Activated naive CD8-positive, alpha-beta T cell treated with anti-CD3 and anti-CD28 coated beads for 36 hours (primary cell): ENCODE data around the gene PPA2. TPM values are rescaled to one million over a fixed set of nuclear protein-coding genes. Genes with fewer than 3 reads are reported as not detected.
A peak's percentile ranks its signal among the peaks of the same experiment; 100 is the strongest.
"Not testable (repeated sequence)": the region's sequence is repeated elsewhere in the genome, so short reads cannot be mapped to it uniquely, and the experiment has no call there.

ENCODE experiments used
- DNase-seq: peaks from one replicate; pipeline ENCODE4 v3.0.0; 2021
- H3K27ac Mint-ChIP-seq: one replicate; pipeline ENCODE4 v1.8.0; 2022; ENCODE audit warnings: mild to moderate bottlenecking, moderate library complexity, mixed read lengths
- H3K27me3 Mint-ChIP-seq: one replicate; pipeline ENCODE4 v1.8.0; 2022; ENCODE audit warnings: mild to moderate bottlenecking, mixed read lengths
- H3K36me3 Mint-ChIP-seq: one replicate; pipeline ENCODE4 v1.8.0; 2021; ENCODE audit warnings: mild to moderate bottlenecking, mixed read lengths
- H3K4me1 Mint-ChIP-seq: one replicate; pipeline ENCODE4 v1.8.0; 2021; ENCODE audit warnings: mixed read lengths
- H3K4me3 Mint-ChIP-seq: one replicate; pipeline ENCODE4 v1.8.0; 2022; ENCODE audit warnings: mild to moderate bottlenecking, moderate library complexity, mixed read lengths
- H3K9me3 Mint-ChIP-seq: one replicate; pipeline ENCODE4 v1.8.0; 2022; ENCODE audit warnings: mixed read lengths
- total RNA-seq, 2 experiments: library from RNA; stranded (reverse); gene quantifications; one replicate each; pipeline ENCODE4 v1.2.3, GENCODE V29; 2021

Gene PPA2
- total RNA-seq, 2 experiments from 2014 or later, result 101 to 104 TPM

DNA sequence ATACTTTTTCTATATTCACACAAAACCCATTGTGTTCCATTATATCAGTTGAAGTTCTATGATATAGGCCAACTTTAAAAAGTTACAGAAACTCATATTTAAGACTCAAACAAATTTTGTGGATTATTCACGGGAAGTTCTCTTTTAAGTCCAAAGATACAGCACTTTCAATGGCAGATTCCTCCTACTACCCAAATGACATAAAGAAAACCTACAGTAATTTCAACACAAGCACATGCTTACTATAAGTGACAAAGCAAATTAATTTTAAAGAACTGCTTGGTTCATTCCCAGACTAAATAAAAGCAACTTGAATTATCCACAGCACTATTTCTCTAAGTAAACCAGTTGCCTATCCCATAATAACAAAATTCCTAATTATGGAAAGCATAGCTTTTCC, 4.1 kb downstream of the PPA2 start:
- no peak for DNase-seq
- H3K4me3 Mint-ChIP-seq, result no peak overlapping the region
- H3K4me1 Mint-ChIP-seq, result peaks cover 50% of the 10 kb centered on the region
- peaks cover 46% of the 10 kb centered on the region for H3K36me3 Mint-ChIP-seq
- peaks cover 2% of the 10 kb centered on the region for H3K9me3 Mint-ChIP-seq
- H3K27ac Mint-ChIP-seq, result no peak overlapping the region
- H3K27me3 Mint-ChIP-seq, result no peaks in the 10 kb centered on the region

DNA sequence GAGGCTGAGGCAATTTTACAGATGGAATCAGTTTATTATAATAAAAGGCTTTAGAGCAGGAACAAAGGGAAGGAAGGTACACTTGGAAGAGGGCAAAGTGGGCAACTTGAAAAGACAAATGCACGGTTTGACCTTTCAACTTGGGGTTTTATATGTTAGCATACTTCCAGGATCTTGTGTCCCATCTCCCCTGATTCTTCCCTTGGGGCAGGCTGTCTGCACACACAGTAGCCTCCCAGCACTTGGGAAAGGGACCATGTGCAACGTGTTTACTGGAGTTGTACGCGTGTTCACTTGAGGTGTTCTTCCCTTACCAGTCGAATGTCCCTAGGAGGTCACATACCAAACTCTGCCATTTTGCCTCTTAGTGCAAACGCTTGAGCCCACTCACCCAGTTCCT, 7.3 kb downstream of the PPA2 start:
- Mint-ChIP-seq H3K27ac (no peak overlapping the region), H3K9me3 (peaks cover 5% of the 10 kb centered on the region), H3K4me1 (peaks cover 45% of the 10 kb centered on the region), H3K4me3 (no peak overlapping the region), H3K36me3 (peaks cover 70% of the 10 kb centered on the region), H3K27me3 (no peaks in the 10 kb centered on the region)
- DNase-seq, result no peak

DNA sequence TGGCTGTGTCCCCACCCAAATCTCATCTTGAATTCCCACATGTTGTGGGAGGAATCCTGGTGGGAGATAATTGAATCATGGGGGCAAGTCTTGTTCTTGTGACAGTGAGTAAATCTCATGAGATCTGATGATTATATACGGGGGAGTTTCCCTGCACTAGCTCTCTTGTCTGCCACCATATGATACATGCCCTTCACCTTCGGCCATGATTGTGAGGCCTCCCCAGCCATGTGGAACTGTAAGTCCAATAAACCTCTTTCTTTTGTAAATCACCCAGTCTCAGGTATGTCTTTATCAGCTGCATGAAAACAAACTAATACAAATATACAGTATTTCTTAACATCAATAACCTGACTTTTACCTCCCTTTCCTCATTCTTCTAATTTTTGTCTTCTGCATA, 9.3 kb downstream of the PPA2 start:
- H3K27ac Mint-ChIP-seq, H3K9me3 Mint-ChIP-seq, H3K4me3 Mint-ChIP-seq, H3K27me3 Mint-ChIP-seq, DNase-seq: not testable (repeated sequence)
- Mint-ChIP-seq H3K4me1 (peaks cover 32% of the 10 kb centered on the region), H3K36me3 (peaks cover 69% of the 10 kb centered on the region)

DNA sequence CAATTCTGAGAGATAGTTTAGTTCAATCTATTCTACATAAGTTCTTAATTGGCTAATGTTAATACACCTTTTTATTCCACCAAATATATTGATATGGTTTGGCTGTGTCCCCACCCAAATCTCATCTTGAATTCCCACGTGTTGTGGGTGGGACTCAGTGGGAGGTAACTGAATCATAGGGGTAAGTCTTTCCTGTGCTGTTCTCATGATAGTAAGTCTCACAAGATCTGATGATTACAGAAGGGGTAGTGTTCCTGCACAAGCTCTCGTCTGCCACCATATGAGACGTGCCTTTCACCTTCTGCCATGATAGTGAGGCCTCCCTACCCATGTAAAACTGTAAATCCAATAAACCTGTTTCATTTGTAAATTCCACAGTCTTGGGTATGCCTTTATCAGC, 11.3 kb downstream of the PPA2 start:
- DNase-seq, result no peak
- no peak overlapping the region for H3K4me3 Mint-ChIP-seq
- peaks cover 4% of the 10 kb centered on the region for H3K9me3 Mint-ChIP-seq
- H3K36me3 Mint-ChIP-seq, result peaks cover 73% of the 10 kb centered on the region
- H3K27me3 Mint-ChIP-seq, result no peaks in the 10 kb centered on the region
- H3K27ac Mint-ChIP-seq, result no peak overlapping the region
- peaks cover 22% of the 10 kb centered on the region for H3K4me1 Mint-ChIP-seq

DNA sequence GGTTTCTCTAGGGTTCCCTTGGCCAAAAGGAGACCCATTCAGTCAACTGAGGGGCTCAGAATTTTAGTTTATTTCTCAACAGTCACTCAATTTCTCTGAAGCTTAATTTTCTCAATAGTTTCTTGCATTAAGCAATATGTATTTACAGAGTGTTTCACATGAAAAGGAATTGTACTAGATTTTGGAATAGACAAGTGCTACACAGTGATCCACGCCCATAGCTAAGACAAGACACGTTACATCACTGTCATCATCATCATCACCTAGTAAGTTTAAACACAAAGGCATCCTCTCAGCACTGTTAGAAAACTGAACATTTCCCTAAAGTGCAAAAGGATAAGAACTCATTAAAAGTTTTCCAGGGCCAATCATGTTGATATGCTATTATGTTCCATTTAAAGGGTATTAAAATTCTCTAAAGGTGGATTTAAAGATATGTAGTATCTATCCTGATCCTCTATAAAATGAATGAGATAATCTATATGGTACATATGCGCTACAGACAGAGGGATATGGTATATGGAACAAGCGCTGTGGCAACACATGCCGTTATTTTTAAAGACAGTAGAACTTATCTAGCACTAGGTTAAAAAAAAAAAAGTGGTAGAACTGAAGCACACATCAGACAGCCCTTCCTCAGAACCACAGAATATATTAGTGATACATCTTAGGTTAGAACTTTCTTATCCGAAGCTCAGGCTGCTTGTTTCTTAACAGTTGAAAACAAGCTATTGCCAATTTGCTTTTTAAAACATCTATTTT, 12.1 kb downstream of the PPA2 start:
- Mint-ChIP-seq H3K27me3 (no peaks in the 10 kb centered on the region), H3K36me3 (peaks cover 65% of the 10 kb centered on the region), H3K4me3 (no peak overlapping the region), H3K9me3 (peaks cover 2% of the 10 kb centered on the region), H3K4me1 (peaks cover 16% of the 10 kb centered on the region), H3K27ac (no peak overlapping the region)
- DNase-seq, result no peak

DNA sequence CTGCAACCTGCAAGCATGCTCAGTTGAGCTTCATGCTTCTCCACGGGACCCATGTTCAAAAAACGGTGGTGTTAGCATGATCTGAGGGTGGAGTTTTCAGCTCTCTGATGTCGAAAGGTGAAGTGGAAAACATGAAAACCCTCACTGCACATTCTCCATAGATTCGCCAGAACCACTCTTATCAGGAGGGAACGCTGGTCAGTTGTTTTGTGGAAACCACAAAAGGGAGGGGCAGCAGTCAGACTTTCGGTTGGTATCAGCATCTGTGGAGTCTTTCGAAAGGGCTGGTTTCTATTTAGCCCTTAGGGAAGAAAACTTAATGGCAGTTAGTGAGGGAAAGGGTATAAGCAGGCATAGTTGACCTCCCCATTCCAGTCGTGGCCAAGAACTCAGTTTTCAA, 12.6 kb downstream of the PPA2 start:
- Mint-ChIP-seq H3K4me1 (peaks cover 16% of the 10 kb centered on the region), H3K9me3 (peaks cover 2% of the 10 kb centered on the region), H3K27ac (no peak overlapping the region), H3K36me3 (peaks cover 62% of the 10 kb centered on the region), H3K4me3 (no peak overlapping the region), H3K27me3 (no peaks in the 10 kb centered on the region)
- DNase-seq, result no peak

DNA sequence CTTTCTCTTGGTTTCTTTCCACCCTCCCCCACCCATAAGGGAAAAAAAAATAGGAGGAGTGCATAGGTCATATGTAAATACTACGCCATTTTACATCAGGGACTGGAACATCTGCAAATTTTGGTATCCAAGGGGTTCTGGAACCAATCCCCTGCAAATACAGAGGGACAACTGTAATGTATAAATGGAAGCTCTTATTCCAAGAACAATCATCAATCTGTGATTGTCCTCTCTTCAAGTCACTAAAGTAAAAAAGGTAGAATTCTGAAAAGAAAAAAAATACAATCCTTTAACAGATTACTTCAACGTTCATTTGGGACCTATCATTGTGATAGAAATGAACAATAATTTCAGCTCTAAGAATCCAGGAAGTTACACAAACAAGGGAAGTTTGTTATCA, 13.6 kb downstream of the PPA2 start:
- Mint-ChIP-seq H3K36me3 (peaks cover 58% of the 10 kb centered on the region), H3K27ac (no peak overlapping the region), H3K4me1 (peaks cover 18% of the 10 kb centered on the region)

DNA sequence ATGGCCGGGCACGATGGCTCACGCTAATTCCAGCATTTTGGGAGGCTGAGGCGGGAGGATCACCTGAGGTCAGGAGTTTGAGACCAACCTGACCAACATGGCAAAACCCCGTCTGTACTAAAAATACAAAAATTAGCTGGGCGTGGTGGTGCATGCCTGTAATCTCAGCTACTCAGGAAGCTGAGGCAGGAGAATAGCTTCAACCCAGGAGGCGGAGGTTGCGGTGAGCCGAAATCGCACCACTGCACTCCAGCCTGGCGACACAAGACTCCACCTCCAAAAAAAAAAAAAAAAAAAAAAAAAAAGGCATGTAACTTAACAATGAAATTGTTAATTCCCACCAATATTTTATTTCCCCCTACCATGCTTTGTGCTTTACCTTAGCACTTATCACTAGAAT, 15.3 kb downstream of the PPA2 start:
- H3K27ac Mint-ChIP-seq, H3K9me3 Mint-ChIP-seq, H3K4me3 Mint-ChIP-seq, DNase-seq, H3K27me3 Mint-ChIP-seq: not testable (repeated sequence)
- Mint-ChIP-seq H3K4me1 (peaks cover 31% of the 10 kb centered on the region), H3K36me3 (peaks cover 53% of the 10 kb centered on the region)

More for the DNA sequence above, 13.6 kb downstream of the PPA2 start:
- no peak overlapping the region for H3K4me3 Mint-ChIP-seq
- no peaks in the 10 kb centered on the region for H3K27me3 Mint-ChIP-seq
- H3K9me3 Mint-ChIP-seq, result peaks cover 2% of the 10 kb centered on the region
- DNase-seq, result no peak

DNA sequence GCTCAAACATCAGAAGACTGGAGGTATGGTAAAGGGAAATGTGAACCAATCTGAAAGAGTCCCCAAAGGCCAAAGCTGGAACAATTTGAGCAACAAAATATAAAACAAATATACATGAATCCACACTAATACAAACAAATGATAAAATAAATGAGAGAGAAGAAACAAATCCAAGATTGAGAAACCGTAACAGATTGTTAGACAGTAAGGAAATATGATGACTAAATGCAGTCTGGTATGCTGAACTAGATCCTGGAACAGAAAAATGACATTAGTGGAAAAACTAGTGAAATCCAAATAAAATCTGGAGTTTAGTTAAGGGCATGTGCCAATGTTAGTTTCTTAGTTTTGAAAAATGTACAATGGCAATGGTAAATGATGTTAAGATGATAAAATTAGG, 15.9 kb downstream of the PPA2 start:
- Mint-ChIP-seq H3K4me1 (peaks cover 32% of the 10 kb centered on the region), H3K27ac (no peak overlapping the region), H3K27me3 (no peaks in the 10 kb centered on the region), H3K36me3 (peaks cover 53% of the 10 kb centered on the region), H3K4me3 (no peak overlapping the region), H3K9me3 (peaks cover 2% of the 10 kb centered on the region)
- no peak for DNase-seq

DNA sequence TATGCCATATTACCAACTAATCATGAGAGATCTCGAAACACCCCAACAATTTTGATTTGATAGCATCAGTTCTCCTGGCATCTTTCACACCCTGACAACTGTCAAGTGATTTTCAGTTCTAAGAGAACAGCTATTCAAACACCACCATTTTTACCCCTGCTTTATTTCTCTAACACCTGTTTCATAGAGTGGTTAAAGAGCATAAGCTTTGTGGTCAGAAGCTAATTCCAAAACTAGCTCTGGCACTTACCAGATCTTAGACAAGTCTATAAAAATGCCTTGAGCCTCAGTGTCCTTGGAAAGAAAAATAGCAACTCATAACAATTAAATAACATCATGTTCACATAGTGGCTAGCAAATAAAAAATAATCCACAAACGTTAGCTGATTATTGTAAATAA, 17.9 kb downstream of the PPA2 start:
- H3K9me3 Mint-ChIP-seq, result no peaks in the 10 kb centered on the region
- H3K4me3 Mint-ChIP-seq, result no peak overlapping the region
- peaks cover 26% of the 10 kb centered on the region for H3K4me1 Mint-ChIP-seq
- H3K27ac Mint-ChIP-seq, result peak overlapping the region; percentile 20
- no peaks in the 10 kb centered on the region for H3K27me3 Mint-ChIP-seq
- H3K36me3 Mint-ChIP-seq, result peaks cover 49% of the 10 kb centered on the region
- DNase-seq, result no peak

DNA sequence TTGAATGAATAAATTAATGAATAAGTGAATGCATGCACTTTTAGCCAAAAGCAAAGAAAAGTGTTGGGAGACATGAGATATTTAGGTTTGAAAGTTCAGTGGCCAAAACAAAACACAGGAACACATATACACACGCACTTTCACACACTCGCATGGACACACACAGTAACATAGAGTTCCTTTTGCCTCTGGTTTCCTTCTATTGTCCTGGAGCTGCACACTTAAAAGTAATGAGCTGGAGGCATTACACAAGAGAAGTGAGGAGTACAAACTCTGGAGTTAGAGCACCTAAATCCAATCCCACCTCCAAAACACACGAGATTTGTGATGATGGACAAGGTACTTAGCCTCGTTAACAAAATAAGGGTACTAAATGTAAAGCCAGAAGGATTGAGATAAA, 18.7 kb downstream of the PPA2 start:
- Mint-ChIP-seq H3K4me3 (no peak overlapping the region), H3K9me3 (no peaks in the 10 kb centered on the region), H3K36me3 (peaks cover 51% of the 10 kb centered on the region), H3K27me3 (no peaks in the 10 kb centered on the region), H3K27ac (no peak overlapping the region), H3K4me1 (peaks cover 24% of the 10 kb centered on the region)
- no peak for DNase-seq

DNA sequence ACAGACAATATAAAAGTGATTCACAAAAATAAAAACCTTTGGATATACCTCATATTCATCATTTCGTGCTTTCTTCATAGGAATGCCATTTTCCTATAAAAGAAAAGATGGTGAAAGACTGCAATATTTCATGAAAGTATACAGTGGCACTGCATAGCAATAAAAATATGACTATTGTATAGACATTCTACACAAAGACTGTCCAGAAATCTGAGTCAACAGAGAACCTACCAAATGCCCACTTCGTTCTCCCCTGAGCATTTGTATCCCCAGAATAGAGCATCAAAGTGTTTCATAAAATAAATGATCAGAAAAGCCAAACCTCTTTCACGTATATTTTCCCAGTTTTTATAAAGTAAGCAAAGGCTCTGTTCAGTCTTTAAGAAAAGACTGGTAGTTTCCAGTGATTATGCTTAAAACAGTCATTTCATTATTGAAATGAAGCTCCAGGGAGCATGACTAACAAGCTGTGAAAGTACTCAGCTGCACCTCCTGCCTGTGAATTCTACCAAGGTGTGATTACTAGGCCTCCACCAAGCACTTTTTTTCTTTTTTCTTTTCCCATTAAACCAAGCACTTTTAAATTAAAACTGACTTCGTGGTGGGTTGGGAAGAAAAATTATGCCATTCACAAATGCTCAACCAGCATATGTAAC, 20.2 kb downstream of the PPA2 start:
- peak overlapping the region; percentile 29 for H3K27ac Mint-ChIP-seq
- peaks cover 55% of the 10 kb centered on the region for H3K36me3 Mint-ChIP-seq
- H3K9me3 Mint-ChIP-seq, result peaks cover 2% of the 10 kb centered on the region
- peaks cover 25% of the 10 kb centered on the region for H3K4me1 Mint-ChIP-seq
- DNase-seq, result peak; percentile 15
- no peak overlapping the region for H3K4me3 Mint-ChIP-seq
- H3K27me3 Mint-ChIP-seq, result no peaks in the 10 kb centered on the region

DNA sequence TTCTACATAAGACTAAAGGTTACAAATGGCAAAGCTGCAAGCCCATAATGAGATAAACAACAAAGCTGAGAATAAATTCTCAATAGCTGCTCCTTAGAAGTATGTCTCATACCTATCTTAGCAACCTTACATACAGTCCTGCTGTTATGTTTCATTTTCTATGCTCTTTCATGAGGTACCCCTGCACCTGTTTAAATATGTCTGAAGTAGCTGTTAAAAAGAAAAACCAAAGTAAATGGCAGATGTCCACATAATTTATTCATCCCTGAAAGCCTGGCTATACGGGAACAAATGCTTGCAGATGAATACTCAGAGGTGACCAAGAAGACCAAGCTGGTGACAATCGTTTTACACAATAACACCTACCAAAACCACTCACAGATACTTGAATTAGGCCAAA, 22.5 kb downstream of the PPA2 start:
- Mint-ChIP-seq H3K9me3 (peaks cover 2% of the 10 kb centered on the region), H3K27me3 (no peaks in the 10 kb centered on the region), H3K27ac (no peak overlapping the region), H3K36me3 (peaks cover 50% of the 10 kb centered on the region), H3K4me3 (no peak overlapping the region), H3K4me1 (peaks cover 25% of the 10 kb centered on the region)
- no peak for DNase-seq

DNA sequence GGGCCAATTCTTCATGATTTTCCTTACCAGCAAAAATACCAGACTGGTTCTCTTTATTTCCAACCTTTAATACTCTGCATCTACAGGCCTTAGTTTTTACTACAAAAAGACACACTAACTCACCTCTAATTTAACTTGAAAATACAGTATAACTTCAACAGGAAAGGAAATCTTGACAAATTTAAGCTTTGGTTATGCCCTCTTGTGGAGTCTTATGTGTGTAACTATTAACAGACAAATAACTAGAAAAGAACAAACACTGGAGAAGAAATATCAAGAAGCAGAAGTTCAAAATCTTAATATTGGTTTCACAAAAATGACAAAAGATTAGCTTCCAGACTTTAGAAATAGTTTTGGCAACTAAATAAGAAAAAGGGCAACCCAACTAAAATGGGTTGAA, 33.0 kb downstream of the PPA2 start:
- H3K4me3 Mint-ChIP-seq, result no peak overlapping the region
- DNase-seq, result no peak

DNA sequence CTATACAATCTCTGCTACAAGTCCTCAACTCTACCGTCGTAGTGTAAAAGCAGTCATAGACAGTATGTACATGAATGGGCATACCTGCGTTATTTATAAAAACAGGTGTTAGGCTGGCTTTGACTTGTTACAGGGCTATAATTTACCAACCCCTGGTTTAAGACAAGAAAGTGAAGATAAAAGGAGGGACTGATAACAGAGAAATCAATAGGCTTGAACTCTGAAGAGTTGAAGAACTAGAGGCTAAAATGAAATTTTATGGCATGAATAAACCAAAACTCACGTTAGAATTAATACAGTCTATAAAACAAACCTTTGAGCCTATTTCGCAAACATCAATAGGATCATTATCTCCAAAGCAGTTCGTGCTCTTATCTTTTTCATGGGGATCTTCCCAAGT, 36.2 kb downstream of the PPA2 start:
- Mint-ChIP-seq H3K36me3 (peaks cover 66% of the 10 kb centered on the region), H3K9me3 (peaks cover 25% of the 10 kb centered on the region), H3K27ac (no peak overlapping the region), H3K4me3 (no peak overlapping the region), H3K4me1 (peaks cover 2% of the 10 kb centered on the region), H3K27me3 (no peaks in the 10 kb centered on the region)
- no peak for DNase-seq

More for the DNA sequence above, 33.0 kb downstream of the PPA2 start:
- no peaks in the 10 kb centered on the region for H3K27me3 Mint-ChIP-seq
- H3K36me3 Mint-ChIP-seq, result peaks cover 41% of the 10 kb centered on the region
- H3K27ac Mint-ChIP-seq, result no peak overlapping the region
- no peaks in the 10 kb centered on the region for H3K4me1 Mint-ChIP-seq
- peaks cover 18% of the 10 kb centered on the region for H3K9me3 Mint-ChIP-seq

DNA sequence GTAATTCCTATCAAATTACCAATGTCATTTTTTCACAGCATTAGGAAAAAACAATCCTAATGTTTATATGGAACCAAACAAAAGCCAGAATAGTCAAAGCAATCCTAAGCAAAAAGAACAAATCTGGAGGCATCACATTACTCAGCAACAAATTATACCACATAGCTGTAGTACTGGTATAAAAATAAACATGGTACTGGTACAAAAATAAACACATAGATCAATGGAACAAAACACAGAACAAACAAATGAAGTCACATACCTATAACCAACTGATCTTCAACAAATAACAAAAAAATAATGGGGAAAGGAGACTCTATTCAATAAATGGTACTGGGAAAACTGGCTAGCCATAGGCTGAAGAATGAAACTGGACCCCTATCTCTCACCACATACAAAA, 37.4 kb downstream of the PPA2 start:
- H3K27ac Mint-ChIP-seq, result no peak overlapping the region
- H3K27me3 Mint-ChIP-seq, result no peaks in the 10 kb centered on the region

More for the DNA sequence above, 37.4 kb downstream of the PPA2 start:
- H3K4me3 Mint-ChIP-seq, result no peak overlapping the region
- peaks cover 2% of the 10 kb centered on the region for H3K4me1 Mint-ChIP-seq
- DNase-seq, result no peak
- H3K36me3 Mint-ChIP-seq, result peaks cover 73% of the 10 kb centered on the region
- peaks cover 25% of the 10 kb centered on the region for H3K9me3 Mint-ChIP-seq
